RPMI7951 (cell line): ENCODE measurements around the gene PIEZO1. TPM values are rescaled to one million over a fixed set of nuclear protein-coding genes. Genes with fewer than 3 reads are reported as not detected.

Experiments used
- DNase-seq: peaks from one replicate; pipeline ENCODE4 v3.0.0-alpha.2; 2012; ENCODE audit warnings: low read depth
- total RNA-seq: library from RNA; depleted of rRNA; stranded (reverse); fragments of >200 nt; shearing (Covaris generic); gene quantifications from 2 replicates; pipeline ENCODE4 v1.2.3, GENCODE V29; 2014

PIEZO1 gene
- total RNA-seq, 1 experiment from 2014 or later = 76.4 TPM

DNA sequence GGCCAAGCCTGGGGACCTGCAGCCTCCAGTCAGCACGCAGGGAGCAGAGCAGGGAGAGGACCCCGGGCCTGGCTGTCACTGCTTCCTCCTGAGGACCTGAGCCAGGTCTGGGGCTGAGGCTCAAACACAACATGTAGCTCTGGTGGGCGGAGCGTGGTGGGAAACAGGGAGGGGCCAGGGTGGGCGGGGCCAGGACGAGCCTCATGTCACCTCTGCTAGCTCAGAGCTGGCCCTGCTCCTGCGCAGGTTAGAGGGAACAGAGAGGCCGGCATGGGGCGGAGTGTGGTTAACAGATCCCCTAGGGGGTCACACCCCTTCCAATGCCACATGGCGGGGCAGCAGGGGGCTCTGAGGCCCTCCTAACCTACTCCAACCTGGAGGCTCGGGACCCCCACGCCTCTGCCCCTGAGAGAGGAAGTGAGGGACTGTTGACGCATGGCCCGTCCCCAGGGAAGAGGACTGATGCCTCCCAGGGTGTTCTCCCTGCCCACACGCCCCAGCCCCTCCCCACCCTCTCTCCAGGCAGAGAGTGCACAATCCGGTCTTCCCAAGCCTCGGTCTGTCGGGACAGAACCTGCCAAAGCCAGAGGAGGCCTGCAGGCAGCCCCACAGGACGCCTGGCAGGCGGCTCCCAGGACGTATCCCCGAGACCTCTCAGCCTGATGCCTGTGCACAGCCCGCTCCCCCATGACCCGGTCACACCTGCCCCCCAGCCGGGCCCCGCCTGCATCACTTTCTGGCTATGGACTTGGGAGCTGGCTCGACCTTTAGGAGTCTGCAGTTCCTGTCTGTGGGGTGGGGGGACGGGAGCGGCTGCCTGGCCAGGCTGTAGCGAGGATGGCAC, 15.2 kb downstream of the PIEZO1 start:
- DNase-seq = no peak

DNA sequence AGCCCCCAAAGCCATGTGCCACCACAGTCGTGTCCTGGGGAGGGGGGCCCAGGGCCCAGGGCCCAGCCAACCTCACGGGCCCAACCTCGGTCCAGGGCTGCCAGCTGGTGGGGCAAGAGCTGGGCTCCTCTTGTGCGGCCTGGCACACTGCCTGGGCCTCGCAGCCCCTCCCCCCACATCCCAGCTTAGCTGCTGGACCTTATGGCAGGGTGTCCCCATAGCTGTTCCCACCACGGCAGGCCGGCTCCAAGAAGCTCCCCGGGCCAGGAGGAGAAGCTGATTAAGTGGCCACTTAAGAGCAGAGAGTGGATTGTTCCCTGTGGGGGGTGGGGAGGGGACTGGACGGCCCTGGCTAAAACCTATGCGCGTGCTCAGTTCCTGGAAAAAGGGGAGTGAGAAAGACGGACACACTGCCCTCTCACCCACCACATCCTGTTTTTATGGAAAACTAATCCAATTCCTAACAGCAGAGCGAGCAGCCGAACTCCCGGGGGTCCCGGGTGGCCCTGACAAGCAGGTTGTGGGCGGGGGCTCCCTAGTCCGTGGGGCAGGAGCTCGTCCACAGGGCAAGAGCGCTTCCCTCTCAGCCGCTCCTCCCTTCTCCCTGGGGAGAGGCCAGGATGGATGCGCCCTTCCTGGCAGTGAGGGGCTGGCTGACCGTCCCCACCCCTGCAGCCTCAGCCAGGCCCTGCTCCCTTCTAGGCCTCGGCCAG, 16.8 kb downstream of the PIEZO1 start:
- peak; percentile 46 for DNase-seq

DNA sequence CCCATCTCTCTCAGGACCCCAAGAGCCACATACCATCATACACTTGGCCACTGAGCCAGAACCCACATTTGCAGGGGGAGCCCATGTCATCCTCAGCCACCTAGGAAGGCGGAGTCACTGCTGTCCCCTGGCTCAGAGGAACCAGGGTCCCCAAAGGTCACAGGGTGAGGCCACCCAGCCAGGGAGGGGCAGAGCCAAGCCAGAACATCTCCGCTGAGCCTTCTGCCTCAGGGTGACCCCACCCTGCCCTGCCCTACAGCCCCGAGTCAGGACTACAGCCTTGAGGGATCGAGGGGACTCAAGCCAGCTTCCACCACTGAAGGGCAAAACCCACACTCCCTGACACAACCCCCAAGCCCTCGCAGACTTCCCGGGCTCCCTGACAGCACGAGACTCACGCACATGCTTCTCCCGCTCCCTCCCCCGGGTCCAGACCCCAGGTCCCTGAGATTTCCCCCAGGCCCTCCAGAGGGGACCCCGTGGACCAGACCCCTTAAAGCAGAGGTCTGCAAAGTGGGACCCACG, 17.4 kb downstream of the PIEZO1 start:
- DNase-seq = no peak

DNA sequence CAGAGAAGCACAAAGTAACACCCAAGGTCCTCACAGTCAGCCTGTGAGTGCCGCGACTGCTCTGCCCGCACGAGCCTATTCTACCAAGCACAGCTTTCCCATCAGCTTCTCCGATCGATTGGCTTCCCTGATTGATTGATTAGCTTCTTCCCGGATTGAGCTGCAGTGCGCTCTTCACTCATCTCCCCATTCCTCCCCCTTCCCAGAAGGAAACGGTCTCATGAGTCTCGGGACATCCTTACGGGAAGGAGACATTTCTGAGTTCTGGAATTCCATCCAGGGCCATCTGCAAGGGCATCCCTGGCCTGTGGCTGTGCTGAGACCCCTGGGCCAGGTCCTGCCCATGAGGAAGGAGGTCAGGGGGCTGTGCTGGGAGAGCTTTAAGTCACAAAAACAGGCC, 18.0 kb downstream of the PIEZO1 start:
- no peak for DNase-seq

DNA sequence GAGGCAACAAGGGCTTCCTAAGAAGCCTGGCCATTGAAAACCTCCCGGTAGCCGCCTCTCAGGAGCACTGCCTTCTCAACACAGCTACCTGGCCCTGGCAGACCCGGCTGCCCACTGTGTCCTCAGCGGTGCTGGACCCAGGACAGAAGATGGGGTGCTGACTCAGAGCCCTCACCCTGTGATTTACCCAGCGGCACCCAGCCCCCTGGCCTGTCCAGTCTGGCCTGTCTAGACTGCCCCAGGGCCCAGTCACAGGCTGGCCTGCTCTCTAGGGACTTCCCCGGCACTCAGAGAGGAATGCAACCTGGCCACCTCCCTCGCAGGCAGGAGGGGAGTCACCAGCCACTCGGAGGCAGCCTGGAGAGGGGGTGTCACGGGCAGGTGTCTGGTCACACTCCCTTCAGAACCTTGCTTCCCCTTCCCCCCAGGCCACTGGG, 20.1 kb downstream of the PIEZO1 start:
- peak; percentile 45 for DNase-seq

DNA sequence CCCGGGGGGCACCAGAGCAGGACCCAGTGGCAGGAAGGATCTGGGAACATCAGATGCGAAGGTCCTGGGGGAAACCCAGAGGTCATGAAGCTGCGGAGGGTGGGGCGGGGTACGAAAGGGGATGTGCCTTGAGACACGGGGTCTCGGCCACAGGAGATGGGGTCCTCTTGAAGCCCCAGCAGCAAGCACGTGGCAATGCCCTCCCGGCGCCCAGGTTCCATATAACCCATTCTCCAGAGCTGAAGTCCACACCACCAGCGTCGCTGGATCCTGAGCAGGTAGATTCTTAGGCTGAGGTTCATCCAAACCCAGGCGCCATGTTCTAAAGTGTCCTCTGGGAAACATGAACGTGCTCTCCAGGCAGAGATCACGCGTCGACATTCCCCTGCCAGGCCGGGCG, 20.9 kb downstream of the PIEZO1 start:
- DNase-seq = no peak

DNA sequence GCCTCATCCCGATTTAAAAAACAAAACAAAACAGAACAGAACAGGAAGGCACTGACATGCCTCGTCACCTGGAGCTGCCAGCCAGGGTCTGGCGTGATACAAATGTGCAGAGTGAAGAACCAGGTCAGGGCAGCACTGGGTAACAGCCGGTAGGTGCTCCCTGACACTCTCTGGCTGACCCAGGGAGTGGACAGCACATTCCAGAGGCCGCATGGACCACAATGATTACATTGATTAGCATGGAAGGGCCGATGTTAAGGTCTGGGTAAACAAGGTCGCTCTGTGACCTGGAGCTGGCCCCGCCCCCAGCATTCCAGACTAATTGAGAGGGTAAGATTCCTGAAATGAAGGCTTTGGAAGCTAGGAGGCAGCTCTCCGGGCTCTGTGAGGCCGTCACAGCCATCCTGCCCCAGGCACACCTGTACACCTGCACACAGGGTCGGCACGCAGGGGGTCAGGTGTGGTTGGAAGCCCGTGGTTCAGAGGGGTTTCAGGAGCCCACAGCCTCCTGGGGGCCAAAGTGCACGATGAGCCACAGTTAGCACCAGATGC, 21.4 kb downstream of the PIEZO1 start:
- no peak for DNase-seq

DNA sequence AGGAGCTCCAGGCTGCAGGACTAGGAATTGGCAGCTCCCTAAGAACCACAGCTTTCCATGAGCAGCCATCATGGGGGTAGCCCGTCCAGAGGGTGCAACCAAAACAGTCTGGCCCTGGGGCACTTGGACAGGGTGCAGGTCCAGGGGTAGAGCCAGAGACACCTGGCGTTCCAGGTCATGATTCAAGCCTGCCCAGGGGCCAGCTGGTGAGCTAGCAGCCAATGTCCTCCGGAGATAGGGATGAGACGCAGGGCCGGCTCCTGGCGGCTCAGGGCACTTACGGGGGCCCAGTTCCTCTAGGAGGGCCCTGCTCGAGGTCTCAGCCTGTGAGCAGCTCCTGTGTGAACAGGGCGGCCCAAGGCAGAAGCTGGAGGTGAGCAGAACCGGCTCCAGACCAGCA, 22.1 kb downstream of the PIEZO1 start:
- DNase-seq = no peak

DNA sequence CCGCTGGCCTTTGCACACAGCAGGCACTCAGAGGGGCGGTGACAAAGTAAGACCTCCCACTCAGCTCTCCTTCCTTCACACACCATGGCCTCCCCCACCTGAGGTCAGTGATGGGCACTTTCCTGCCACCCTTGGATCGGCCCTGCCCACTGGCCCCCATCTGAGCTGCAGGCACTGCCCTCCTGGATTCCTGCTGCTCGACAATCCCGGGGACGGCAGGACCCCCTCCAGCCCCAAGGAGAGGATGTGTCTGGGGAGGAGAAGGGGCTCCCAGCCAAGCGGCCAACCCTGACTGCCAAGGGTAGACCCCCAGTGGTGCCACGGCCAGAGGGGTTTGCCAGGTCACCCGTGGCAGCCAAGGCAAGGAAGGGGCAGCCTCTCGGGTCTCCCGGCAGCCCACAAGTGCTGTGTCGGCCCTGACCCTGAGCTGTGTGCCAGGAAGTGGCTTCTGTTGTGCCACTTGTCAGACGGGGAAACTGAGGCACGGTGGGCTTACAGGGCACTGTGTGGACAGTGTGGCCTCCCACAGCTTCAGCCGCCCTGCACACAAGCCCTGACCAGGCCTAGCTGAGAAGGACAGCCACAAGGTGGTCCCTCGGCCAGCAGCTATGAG, 22.7 kb downstream of the PIEZO1 start:
- DNase-seq = no peak

DNA sequence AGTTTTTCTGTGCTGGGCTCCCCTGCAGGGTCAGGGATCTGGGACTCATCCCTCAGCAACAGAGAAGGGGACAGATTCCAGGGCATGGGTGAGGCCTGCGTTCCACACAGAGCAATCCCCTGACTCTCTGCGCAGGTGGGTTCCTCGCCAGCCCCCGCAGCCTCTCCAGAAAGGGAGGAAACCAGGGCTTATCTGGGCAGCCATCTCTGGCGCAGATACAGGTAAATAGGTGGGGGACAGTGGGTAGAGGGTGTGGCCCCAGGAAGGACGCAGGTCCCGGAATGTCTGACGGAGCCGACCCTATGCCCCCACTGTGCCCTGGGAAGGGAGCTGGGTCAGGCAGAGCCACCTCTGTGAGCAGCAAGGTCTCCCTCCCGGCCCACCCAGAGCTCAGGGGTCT, 23.2 kb downstream of the PIEZO1 start:
- no peak for DNase-seq

DNA sequence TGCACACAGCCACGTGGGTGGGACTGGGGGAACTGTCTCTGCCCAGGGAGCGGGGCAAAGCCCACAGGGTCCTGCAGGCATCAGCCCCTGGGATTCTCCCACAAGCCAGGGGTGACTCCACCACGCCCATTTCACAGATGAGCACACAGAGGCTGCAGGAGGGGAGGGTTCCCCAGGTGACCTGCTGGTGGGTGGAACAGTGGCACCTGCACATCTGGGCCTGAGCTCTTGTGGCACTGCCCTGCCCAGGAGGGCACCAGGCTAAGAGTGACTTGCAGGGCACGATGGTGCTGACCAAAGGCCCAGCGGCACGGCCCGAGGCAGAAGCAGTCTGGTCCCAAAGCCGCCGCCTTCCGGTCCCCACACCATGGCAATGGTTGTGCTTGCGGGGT, 23.9 kb downstream of the PIEZO1 start:
- DNase-seq = no peak

DNA sequence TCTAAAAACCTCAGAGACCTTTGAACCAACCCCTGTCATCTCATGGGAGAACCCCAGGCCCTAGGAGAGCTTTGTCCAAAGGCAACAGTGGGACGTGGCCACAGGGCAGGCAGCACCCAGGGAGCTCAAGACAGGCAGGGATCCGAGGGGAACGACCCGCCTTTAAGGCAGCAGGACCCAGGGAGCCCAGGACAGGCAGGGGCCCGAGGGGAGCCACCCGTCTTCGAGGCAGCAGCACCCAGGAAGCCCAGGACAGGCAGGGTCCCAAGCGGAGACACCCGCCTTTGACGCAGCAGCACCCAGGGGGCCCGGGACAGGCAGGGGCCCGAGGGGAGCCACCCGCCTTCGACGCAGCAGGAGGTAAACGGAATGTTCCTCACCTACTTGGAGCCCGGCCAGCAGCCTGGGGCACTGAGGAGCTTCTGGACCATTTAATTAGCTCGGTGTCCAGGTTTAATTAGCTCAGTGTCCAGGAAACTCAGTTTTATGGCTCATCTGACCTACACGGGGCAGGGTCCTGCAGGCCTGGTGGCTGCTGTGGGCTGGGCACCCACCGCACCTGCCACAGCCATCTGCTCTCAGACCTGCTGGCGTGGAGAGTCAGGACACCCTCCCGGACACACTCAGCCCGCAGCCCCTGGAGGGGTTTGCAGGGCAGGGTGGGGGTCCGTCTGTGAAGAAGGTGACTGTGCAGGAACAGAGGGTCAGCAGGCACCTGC, 24.4 kb downstream of the PIEZO1 start:
- DNase-seq = no peak

DNA sequence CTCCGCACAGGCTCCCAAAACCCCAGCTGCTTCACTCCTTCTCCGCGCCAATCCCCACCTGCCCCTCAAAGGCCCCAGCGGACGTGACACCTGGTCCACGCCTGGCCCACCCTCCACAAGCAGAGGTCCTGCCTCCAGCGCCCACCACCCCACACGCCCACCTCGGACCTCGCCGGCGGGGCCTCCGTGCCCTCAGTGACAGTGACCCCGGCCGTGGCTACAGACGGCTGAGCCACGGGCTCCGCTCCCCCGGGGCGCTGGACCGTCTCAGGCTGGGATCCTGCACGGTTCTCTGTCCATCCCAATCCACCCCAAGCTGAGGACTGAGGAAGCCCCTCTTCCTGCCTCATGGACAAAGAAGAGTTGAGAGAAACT, 25.1 kb downstream of the PIEZO1 start:
- DNase-seq = no peak

DNA sequence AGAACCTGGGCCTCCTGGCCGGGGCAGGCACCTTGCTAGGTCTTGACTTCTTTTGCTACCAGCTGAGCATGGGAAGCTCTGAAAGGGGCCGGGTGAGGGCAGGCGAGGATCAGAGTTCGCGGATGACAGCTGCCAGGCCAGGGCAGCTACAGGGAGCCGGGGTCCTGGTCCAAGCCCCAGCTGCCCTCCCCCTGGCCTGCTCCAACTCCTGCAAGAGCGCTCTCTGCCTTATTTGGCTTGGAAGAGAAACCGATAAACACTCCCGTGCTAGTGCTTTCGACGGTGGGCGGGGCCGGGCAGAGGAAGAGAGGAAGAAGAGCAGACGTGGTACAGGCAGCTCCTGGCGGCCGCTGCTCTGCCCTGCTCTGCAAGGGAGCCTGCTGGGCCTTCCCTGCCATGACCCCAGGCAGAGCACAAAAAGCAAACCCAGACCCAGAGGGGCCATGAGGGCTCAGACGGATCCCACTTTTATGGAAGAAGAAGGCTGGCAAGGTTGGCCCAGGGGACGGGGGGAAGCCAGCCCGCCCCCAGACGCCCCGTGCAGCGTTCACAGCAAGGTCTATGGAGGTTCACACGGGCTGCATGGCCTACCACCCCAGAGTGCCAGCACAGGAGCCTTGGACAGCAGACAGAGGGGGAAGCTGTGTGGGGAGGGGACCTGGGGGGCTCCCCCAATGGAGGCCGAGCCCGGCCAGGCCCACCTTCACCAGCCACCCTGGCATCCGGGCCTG, 25.6 kb downstream of the PIEZO1 start:
- no peak for DNase-seq

- no peak for DNase-seq
Observed at GRCh38 chr16:88758944-88759244, 26.1 kb downstream of the PIEZO1 start.

- DNase-seq = no peak
Observed at GRCh38 chr16:88758227-88758943, 26.6 kb downstream of the PIEZO1 start.

DNA sequence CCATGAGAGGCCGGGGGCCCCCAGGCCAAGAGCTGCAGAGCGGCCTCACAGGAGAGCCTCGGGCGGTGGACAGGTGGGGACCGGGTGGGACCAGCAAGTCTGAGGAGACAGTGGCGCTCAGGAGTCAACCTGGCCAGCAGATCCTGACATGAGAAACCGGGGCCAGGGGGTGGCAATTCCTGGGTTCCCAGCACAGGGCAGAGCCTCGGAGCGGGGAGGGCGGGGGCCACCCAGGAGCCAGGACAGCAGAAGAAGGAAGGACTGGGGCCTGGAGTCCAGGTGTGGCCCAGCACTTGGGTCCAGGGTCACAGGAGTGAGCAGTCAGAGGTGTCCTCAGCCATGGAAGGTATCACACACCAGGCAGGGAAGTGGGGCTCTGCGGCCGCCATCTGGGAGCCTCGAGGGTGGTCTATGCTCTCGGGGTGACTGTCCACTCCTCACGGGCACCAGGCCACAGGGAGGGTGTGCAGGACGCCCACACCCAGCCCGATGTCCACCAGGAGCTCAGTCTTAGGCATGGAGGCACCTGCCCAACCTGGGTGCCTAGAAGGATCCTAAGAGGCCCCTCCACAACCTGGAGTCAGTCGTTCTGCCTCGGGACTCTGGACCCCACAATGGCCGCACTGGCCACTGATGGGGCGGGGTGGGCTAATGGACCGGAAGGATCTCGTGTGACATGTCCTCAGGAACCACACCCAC, 29.1 kb downstream of the PIEZO1 start:
- no peak for DNase-seq

DNA sequence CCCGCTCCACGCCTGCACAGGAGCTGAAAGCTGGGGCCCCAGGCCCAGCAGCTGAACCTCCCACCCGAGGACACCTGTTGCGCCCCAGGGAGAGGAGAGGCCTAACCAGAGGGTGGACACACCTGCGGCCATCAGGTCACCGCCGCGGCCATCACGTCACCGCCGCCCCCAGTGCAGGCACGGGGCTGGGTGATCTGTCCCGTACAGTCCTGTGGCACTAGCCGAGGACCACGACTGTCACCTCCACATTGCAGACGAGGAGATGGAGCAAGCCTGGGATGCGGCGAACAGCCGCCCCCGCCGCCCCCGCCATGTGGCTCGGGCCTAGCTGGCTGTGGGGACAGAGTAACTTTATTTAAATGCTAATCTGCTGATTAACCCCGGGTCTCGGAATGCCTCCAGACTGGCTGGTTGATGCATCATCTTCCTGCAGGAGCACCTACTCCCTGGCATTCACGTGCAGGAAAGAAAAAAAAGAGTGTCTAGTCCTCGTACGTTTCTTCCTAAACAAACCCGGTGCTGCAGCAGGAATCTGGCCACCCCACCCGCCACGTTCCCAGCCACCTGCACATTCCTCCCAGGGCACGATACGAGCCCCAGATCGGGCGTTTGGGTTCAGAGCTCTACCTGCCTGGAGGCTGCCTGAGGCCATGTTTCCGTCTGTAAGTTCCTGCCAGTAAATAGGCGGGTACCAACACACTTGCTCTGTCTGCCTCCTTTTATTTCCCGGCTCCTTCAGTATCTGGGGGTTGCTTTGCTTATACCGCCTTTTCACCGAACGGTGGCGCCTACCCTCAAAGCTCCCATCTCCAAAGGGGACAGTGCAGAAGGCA, 29.9 kb downstream of the PIEZO1 start:
- DNase-seq = peak; percentile 71
